HepG2 (cell line): Measurements from ENCODE around the gene PGS1. TPM values are rescaled to one million over a fixed set of nuclear protein-coding genes. Genes with fewer than 3 reads are reported as not detected.

Experiments used
- ARID2 ChIP-seq: sonication (generic); formaldehyde crosslinking; IDR thresholded peaks from 2 replicates; pipeline ENCODE4 v1.8.1; 2022; ENCODE audit warnings: mild to moderate bottlenecking, missing genetic modification reagents, borderline replicate concordance
- CBX5 ChIP-seq: sonication (generic); formaldehyde crosslinking; IDR thresholded peaks from 2 replicates; pipeline ENCODE4 v1.4.0; 2020; ENCODE audit warnings: missing genetic modification reagents, borderline replicate concordance
- DDIT3 ChIP-seq: sonication (generic); formaldehyde crosslinking; IDR thresholded peaks from 2 replicates; pipeline ENCODE4 v1.4.0; 2020; ENCODE audit warnings: mild to moderate bottlenecking, missing genetic modification reagents
- KIAA2018 ChIP-seq: sonication (generic); formaldehyde crosslinking; IDR thresholded peaks from 2 replicates; pipeline ENCODE4 v1.5.0; 2020; ENCODE audit warnings: mild to moderate bottlenecking, missing genetic modification reagents, borderline replicate concordance
- MEF2D ChIP-seq: sonication (generic); formaldehyde crosslinking; IDR thresholded peaks from 2 replicates; pipeline ENCODE4 v1.5.1; 2020; ENCODE audit warnings: mild to moderate bottlenecking, missing genetic modification reagents
- ZMYM3 ChIP-seq: sonication (generic); formaldehyde crosslinking; IDR thresholded peaks from 2 replicates; pipeline ENCODE4 v1.5.1; 2020; ENCODE audit warnings: mild to moderate bottlenecking, missing genetic modification reagents
- ZNF160 ChIP-seq: sonication (generic); formaldehyde crosslinking; IDR thresholded peaks from 2 replicates; pipeline ENCODE4 v1.8.0; 2022; ENCODE audit warnings: mild to moderate bottlenecking, inconsistent platforms, missing genetic modification reagents
- ZNF274 ChIP-seq: sonication (generic); formaldehyde crosslinking; IDR thresholded peaks from 2 replicates; pipeline ENCODE4 v1.5.1; 2020; ENCODE audit warnings: mild to moderate bottlenecking, missing genetic modification reagents
- ZNF446 ChIP-seq: sonication (generic); formaldehyde crosslinking; IDR thresholded peaks from 2 replicates; pipeline ENCODE4 v1.5.0; 2020; ENCODE audit warnings: mild to moderate bottlenecking, missing genetic modification reagents
- ZNF513 ChIP-seq: sonication (generic); formaldehyde crosslinking; conservative IDR thresholded peaks from 2 replicates; pipeline ENCODE4 v1.5.0; 2020; ENCODE audit warnings: missing genetic modification reagents
- ZNF646 ChIP-seq: sonication (generic); formaldehyde crosslinking; IDR thresholded peaks from 2 replicates; pipeline ENCODE4 v1.9.0; 2021; ENCODE audit warnings: mild to moderate bottlenecking, missing genetic modification reagents
- ZNF780A ChIP-seq: sonication (generic); formaldehyde crosslinking; IDR thresholded peaks from 2 replicates; pipeline ENCODE4 v1.8.0; 2022; ENCODE audit warnings: mild to moderate bottlenecking, missing genetic modification reagents, moderate library complexity
- ZNF883 ChIP-seq: sonication (generic); formaldehyde crosslinking; IDR thresholded peaks from 2 replicates; pipeline ENCODE4 v1.5.1; 2020; ENCODE audit warnings: mild to moderate bottlenecking, missing genetic modification reagents; ENCODE audit errors: not compliant biosample characterization
- polyA plus RNA-seq, 8 experiments: library from polyadenylated mRNA; depleted of rRNA in 3 of 8; stranded (reverse) in 7 of 8; unstranded in 1 of 8; fragments of >200 nt; fragmentation: Illumina TruSeq in 4 of 8; extraction: Trizol in 4 of 8; gene quantifications; 2 replicates each; pipeline versions ENCODE4 v1.2.1 to v1.2.3, GENCODE V29; 2011 to 2016; ENCODE audit warnings: low read depth in 4 of 8, missing spikeins in 1 of 8, mixed read lengths in 1 of 8; ENCODE audit not compliant: insufficient read depth in 1 of 8
- total RNA-seq, 5 experiments: library from RNA; depleted of rRNA; stranded (reverse); fragments of >200 nt; fragmentation: Illumina TruSeq; extraction: Trizol; gene quantifications; 2 replicates each; pipeline ENCODE4 v1.2.3, GENCODE V29; 2016; ENCODE audit warnings: low read depth in 1 of 5

Gene PGS1
- total and polyA plus RNA-seq, 2 of the 13 experiments (the other 11 are each of a cell fraction or from before 2014, with no cell fraction given) = 25.9 to 31.5 TPM

GRCh38 chr17:78355045-78355641 is 23.3 kb upstream of the PGS1 start (continued):
- TF ChIP-seq DDIT3 (CRISPR knock-in tag) = no peak
- TF ChIP-seq MEF2D (CRISPR knock-in tag) = peak; percentile 41; the same call in 1 of the 2 replicates
- no peak for TF ChIP-seq ZNF883 (CRISPR knock-in tag)
- TF ChIP-seq ZNF446 (CRISPR knock-in tag) = no peak
- TF ChIP-seq ZMYM3 = no peak
- TF ChIP-seq KIAA2018 (CRISPR knock-in tag) = no peak
- no peak for TF ChIP-seq ZNF780A
- TF ChIP-seq ARID2 (CRISPR knock-in tag) = no peak
- no peak for TF ChIP-seq ZNF646
- TF ChIP-seq ZNF160 (CRISPR knock-in tag) = no peak
- TF ChIP-seq CBX5 (CRISPR knock-in tag) = no peak
- no peak for TF ChIP-seq ZNF513
- no peak for TF ChIP-seq ZNF274 (CRISPR knock-in tag)
